ENCODE measurements around the gene MYRF. TPM values are rescaled to one million over a fixed set of nuclear protein-coding genes. Genes with fewer than 3 reads are reported as not detected.

The MYRF gene
- total RNA-seq, 2 experiments from 2014 or later, result 0.97 to 1.6 TPM

DNA sequence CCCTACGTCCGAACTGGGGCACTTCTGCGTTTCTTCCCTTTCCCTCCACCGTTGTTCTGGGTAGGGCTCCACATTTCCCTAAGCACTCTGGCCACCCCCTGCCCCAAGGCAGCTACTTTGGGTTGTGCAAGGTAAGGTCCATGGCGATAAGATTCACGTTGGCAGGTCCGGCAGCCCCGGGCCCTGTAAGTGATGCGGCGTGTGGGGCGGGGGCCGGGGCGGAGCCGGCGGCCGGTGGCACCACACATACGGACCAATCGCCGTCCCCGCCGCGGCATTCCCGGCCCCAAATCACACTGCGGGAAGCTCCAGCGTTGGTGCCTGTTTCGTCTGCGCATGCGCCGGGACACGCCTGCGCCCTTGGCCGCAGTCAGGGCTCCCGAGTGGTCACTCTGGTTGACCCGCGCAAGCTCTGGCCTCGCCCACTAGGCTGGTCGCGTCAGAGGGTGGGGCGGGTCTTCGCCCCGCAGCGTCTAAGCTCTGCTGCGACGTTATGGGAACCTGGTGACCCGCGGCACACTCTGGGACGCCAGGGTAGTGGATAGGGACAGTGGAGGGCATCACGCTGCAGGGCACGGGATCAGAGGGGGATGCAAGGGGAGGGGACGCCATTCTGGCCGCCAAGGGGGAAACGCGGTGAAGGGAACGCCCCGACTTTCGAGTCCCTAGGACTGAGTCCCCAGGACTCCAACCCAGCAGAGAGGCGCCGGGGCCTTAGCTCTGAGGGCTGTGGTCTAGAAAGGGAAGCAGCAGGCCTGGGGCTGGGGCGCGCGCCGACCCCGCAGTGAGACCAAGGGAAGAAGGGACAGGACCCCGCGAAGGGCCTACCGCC lies 62.7 kb downstream of the MYRF start:
- peak overlapping the region; percentile 96 for H3K4me3 Mint-ChIP-seq
- ATAC-seq (peak; percentile 57), DNase-seq (peak; percentile 82)
- H3K36me3 Mint-ChIP-seq (ENCODE audit: low read depth), result peaks cover 38% of the 10 kb centered on the region
- TF ChIP-seq, protein P1, sequence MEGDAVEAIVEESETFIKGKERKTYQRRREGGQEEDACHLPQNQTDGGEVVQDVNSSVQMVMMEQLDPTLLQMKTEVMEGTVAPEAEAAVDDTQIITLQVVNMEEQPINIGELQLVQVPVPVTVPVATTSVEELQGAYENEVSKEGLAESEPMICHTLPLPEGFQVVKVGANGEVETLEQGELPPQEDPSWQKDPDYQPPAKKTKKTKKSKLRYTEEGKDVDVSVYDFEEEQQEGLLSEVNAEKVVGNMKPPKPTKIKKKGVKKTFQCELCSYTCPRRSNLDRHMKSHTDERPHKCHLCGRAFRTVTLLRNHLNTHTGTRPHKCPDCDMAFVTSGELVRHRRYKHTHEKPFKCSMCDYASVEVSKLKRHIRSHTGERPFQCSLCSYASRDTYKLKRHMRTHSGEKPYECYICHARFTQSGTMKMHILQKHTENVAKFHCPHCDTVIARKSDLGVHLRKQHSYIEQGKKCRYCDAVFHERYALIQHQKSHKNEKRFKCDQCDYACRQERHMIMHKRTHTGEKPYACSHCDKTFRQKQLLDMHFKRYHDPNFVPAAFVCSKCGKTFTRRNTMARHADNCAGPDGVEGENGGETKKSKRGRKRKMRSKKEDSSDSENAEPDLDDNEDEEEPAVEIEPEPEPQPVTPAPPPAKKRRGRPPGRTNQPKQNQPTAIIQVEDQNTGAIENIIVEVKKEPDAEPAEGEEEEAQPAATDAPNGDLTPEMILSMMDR (IDR thresholded peaks at IDR 0.05), result no peak
- no peaks in the 10 kb centered on the region for H3K9me3 Mint-ChIP-seq
- peaks cover 5% of the 10 kb centered on the region for H3K4me1 Mint-ChIP-seq (ENCODE audit: low read depth)
- peaks cover 4% of the 10 kb centered on the region for H3K27me3 Mint-ChIP-seq
- intact Hi-C loops (cut with micrococcal nuclease), result no loop called here
- CTCF ChIA-PET, result interaction anchor here (0.7 to 5.0 kb wide), 16 partner anchors 10 to 481 kb away, joined by 3 to 49 read pairs (median 5); partner anchors contain the start of genes FADS2 and FEN1
- POLR2A ChIA-PET, result interaction anchor here (0.6 to 8.0 kb wide), 6 partner anchors 13 to 116 kb away, joined by 3 to 119 read pairs (median 24); partner anchors contain the start of genes FADS2, FEN1 and TMEM258
- H3K27ac Mint-ChIP-seq, result peak overlapping the region; percentile 83

DNA sequence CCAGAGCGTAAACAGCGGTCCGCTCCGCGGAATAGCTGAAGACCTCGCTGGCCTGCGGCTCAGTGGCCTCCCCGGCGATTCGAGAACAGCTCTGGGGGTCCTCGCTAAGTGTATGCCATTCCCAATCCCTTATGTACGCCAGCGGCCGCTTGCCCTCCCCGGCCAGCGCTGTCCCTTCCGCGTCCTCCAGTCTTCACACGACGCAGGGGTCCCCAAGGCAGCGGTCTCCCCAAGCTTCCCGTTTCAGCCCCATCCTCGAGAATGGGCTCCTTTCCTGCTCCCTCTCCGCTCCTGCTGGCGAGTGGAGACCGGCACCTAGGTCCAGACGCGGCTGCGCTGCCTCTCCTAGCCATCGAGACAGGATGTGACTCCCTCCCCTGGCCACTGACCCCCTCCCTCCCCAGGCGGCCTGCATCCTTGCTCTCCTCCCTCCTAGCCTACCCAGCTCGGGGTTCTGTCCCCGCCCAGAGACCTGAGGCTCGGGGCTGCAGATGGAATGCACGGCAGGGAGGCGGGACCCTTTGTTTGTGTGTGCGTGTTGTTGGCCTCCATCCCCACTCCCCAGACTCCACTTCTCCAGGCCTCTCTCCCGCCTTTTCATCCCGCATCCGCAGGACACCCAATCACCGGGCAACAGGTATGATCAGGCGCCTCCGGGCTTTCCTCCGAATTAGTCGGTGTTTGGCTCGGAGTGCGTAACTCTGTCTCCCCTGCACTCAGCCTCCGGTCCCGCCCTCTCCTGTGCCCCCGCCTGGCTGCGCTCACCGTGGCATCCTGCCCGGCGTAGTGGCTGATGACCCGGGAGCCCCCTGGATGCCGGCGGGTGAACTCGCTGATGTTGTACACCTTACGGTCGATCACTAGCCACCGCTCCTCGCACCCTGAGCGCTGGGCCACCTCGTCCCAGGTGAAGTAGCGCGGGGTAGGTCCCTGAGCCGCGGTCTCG lies 63.6 kb downstream of the MYRF start:
- intact Hi-C loops (cut with micrococcal nuclease), result no loop called here
- Mint-ChIP-seq H3K4me3 (peak overlapping the region; percentile 96), H3K9me3 (no peaks in the 10 kb centered on the region), H3K27ac (peak overlapping the region; percentile 83), H3K36me3 (ENCODE audit: low read depth) (peaks cover 35% of the 10 kb centered on the region), H3K27me3 (peaks cover 4% of the 10 kb centered on the region), H3K4me1 (ENCODE audit: low read depth) (peaks cover 5% of the 10 kb centered on the region)
- ATAC-seq, result peak; percentile 73
- peak; percentile 84 for DNase-seq
- TF ChIP-seq, protein P1 (IDR thresholded peaks at IDR 0.05), result no peak
- CTCF ChIA-PET, result interaction anchor here (0.8 to 5.0 kb wide), 13 partner anchors 11 to 292 kb away, joined by 3 to 49 read pairs (median 5); partner anchors contain the start of genes FADS2, FEN1 and TMEM258
- POLR2A ChIA-PET, result interaction anchor here (0.7 to 8.0 kb wide), 8 partner anchors 12 to 1721 kb away, joined by 3 to 119 read pairs (median 15); partner anchors contain the start of genes FADS2, FEN1 and TMEM258

DNA sequence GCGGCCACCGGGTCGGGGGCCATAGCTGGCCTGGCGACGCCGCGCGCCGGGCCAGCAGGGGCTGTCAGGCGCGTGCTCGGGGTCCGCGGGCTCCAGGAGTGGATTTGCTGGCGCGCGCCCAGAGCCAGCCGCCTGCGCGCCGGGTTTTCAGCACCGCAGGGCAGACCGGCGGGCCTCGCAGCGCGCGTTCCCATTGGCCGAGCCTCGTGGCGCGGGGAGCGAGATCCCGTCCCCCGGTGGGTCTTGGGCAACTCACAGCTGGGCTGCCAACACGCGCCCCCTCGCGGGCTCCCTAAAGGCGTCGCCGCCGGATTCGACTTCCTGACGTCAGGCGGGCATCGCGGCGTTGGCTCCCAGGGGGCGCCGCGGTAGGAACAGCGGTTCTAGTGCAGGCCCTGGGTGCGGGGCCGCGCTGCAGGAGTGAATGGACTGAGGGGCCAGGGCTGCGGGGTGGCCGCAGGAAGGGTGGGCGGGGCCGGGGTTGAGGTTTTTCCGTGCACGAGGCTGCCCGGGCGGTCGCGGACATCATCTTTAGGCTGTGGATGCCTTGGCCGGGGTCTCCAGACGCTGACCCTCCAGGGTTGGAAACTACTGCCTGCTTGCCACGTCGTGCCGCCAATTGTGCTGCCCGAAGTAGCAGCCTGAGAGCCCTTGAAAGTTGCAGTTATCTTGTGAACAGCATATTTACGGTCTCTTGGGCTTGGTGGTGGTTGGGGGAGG lies 64.5 kb downstream of the MYRF start, which contains the start of gene FADS1:
Gene FADS1 (minus strand): TSS at position 268 of the 720 bp plus-strand sequence. CDS start 74 bp downstream, at position 194.
- Mint-ChIP-seq H3K36me3 (ENCODE audit: low read depth) (peaks cover 31% of the 10 kb centered on the region), H3K4me1 (ENCODE audit: low read depth) (peaks cover 5% of the 10 kb centered on the region), H3K27ac (peak within 1 kb of the TSS; percentile 83), H3K9me3 (no peaks in the 10 kb centered on the region), H3K4me3 (peak within 1 kb of the TSS; percentile 96), H3K27me3 (peaks cover 4% of the 10 kb centered on the region)
- TF ChIP-seq, protein P1 (IDR thresholded peaks at IDR 0.05), result peak; percentile 59
- POLR2A ChIA-PET, result interaction anchor here (0.7 to 8.0 kb wide), 7 partner anchors 11 to 1720 kb away, joined by 3 to 119 read pairs (median 8); partner anchors contain the start of genes FADS2, FEN1 and TMEM258
- DNase-seq (peak; percentile 92), ATAC-seq (peak; percentile 72)
- intact Hi-C loops (cut with micrococcal nuclease), result no loop called here
- CTCF ChIA-PET, result interaction anchor here (1.0 to 5.0 kb wide), 6 partner anchors 11 to 291 kb away, joined by 3 to 49 read pairs (median 9); partner anchors contain the start of genes FADS2, FEN1 and TMEM258

DNA sequence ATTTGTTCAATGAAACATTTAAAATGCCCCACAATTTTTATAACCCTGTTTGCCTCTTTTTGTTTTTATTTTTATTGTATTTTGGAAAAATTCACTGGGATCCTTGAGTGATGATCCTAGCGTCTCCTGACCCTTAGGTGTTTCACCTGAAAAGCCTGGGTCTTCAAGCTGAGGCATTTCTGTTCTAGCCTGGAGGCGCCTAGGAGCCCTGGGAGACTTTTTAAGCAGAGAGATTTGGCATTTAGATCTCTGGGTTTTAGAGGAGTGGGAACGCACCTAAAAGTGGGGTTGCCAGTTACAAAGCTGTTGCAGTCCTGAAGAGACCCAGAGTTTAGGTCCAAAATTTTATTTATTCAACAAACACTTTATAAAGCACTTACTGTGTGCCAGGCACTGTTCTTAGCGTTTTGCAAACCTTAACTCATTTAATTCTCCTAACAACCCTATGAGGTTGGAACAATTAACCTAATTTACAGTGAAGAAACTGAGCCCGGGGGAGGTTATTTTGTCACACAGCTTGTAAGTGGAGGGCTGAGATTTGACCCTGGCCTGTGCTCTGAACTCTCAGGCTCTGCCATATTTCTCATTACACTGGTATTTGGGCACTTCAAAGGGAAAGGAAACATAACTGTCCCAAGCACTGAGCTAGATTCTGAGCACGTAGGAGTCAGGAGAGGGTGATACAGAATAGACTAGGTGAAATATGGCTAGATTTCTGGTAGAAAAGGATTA lies 65.2 kb downstream of the MYRF start:
- H3K27ac Mint-ChIP-seq, result no peak overlapping the region
- H3K27me3 Mint-ChIP-seq, result peaks cover 4% of the 10 kb centered on the region
- POLR2A ChIA-PET, result interaction anchor here (1.3 to 8.0 kb wide), 5 partner anchors 11 to 52 kb away, joined by 3 to 119 read pairs (median 22); partner anchors contain the start of genes FADS2, FEN1 and TMEM258
- TF ChIP-seq, protein P1 (IDR thresholded peaks at IDR 0.05), result no peak
- H3K4me3 Mint-ChIP-seq, result peak overlapping the region; percentile 96
- no peaks in the 10 kb centered on the region for H3K9me3 Mint-ChIP-seq
- peaks cover 5% of the 10 kb centered on the region for H3K4me1 Mint-ChIP-seq (ENCODE audit: low read depth)
- intact Hi-C loops (cut with micrococcal nuclease), result no loop called here
- CTCF ChIA-PET, result interaction anchor here (1.0 to 5.0 kb wide), 6 partner anchors 11 to 290 kb away, joined by 3 to 49 read pairs (median 8); partner anchors contain the start of genes FADS2, FEN1 and TMEM258
- ATAC-seq, result no peak
- no peak for DNase-seq
- peaks cover 23% of the 10 kb centered on the region for H3K36me3 Mint-ChIP-seq (ENCODE audit: low read depth)
